Astrocyte (in vitro differentiated cells and primary cell): ENCODE measurements around the gene ZNF48. TPM values are rescaled to one million over a fixed set of nuclear protein-coding genes. Genes with fewer than 3 reads are reported as not detected.

ENCODE experiments used
- DNase-seq: peaks from one replicate; pipeline ENCODE4 v3.0.0-alpha.2; 2010; ENCODE audit warnings: low read depth
- FAIRE-seq: peaks from 2 replicates; lab custom pipeline; 2011; peaks lifted over from hg19 to GRCh38; lab: Jason Lieb, UNC
- H2AFZ ChIP-seq: 2 replicates; pipeline ENCODE4 v1.6.0; 2012; ENCODE audit warnings: low read depth, low read length, inconsistent platforms
- H3K27ac ChIP-seq: 2 replicates; pipeline ENCODE4 v1.5.1; 2011; ENCODE audit warnings: low read depth, low read length, inconsistent platforms
- H3K27me3 ChIP-seq: 2 replicates; pipeline ENCODE4 v1.6.0; 2011; ENCODE audit warnings: low read length, inconsistent platforms; ENCODE audit not compliant: insufficient read depth
- H3K36me3 ChIP-seq: 2 replicates; pipeline ENCODE4 v1.5.1; 2011; ENCODE audit warnings: low read length, inconsistent platforms; ENCODE audit not compliant: insufficient read depth
- H3K4me1 ChIP-seq: 2 replicates; pipeline ENCODE4 v1.5.1; 2011; ENCODE audit warnings: low read length, inconsistent platforms; ENCODE audit not compliant: insufficient read depth
- H3K4me2 ChIP-seq: 2 replicates; pipeline ENCODE4 v1.6.0; 2012; ENCODE audit warnings: low read length, inconsistent platforms
- H3K4me3 ChIP-seq: 2 replicates; pipeline ENCODE4 v1.5.1; 2011; ENCODE audit warnings: low read depth, mild to moderate bottlenecking, low read length, inconsistent platforms; ENCODE audit not compliant: insufficient read depth
- H3K79me2 ChIP-seq: 2 replicates; pipeline ENCODE4 v1.6.0; 2012; ENCODE audit warnings: mild to moderate bottlenecking, low read length, inconsistent platforms; ENCODE audit not compliant: insufficient read depth
- H3K9ac ChIP-seq: 2 replicates; pipeline ENCODE4 v1.6.0; 2012; ENCODE audit warnings: mild to moderate bottlenecking, low read length, inconsistent platforms
- H3K9me3 ChIP-seq: 2 replicates; pipeline ENCODE4 v1.5.1; 2012; ENCODE audit warnings: low read depth, mild to moderate bottlenecking, low read length, inconsistent platforms; ENCODE audit not compliant: insufficient read depth
- H4K20me1 ChIP-seq: 2 replicates; pipeline ENCODE4 v1.6.0; 2012; ENCODE audit warnings: low read length, inconsistent platforms; ENCODE audit not compliant: insufficient read depth
- H3K27ac Mint-ChIP-seq: one replicate; pipeline ENCODE4 v1.8.0; 2021; ENCODE audit warnings: mild to moderate bottlenecking, mixed read lengths; ENCODE audit not compliant: unreplicated experiment
- H3K27me3 Mint-ChIP-seq: one replicate; pipeline ENCODE4 v1.8.0; 2021; ENCODE audit warnings: low read depth, mixed read lengths; ENCODE audit not compliant: unreplicated experiment
- H3K36me3 Mint-ChIP-seq: one replicate; pipeline ENCODE4 v1.8.0; 2021; ENCODE audit warnings: low read depth, mixed read lengths; ENCODE audit not compliant: unreplicated experiment
- H3K4me1 Mint-ChIP-seq: one replicate; pipeline ENCODE4 v1.8.0; 2021; ENCODE audit warnings: low read depth, mixed read lengths; ENCODE audit not compliant: unreplicated experiment
- H3K4me3 Mint-ChIP-seq: one replicate; pipeline ENCODE4 v1.8.0; 2021; ENCODE audit warnings: mild to moderate bottlenecking, moderate library complexity, mixed read lengths; ENCODE audit not compliant: unreplicated experiment
- H3K9me3 Mint-ChIP-seq: one replicate; pipeline ENCODE4 v1.8.0; 2021; ENCODE audit warnings: mild to moderate bottlenecking, mixed read lengths; ENCODE audit not compliant: unreplicated experiment
- EZH2 ChIP-seq: IDR thresholded peaks from 2 replicates; pipeline ENCODE4 v1.6.1; 2012; ENCODE audit warnings: mild to moderate bottlenecking, low read length, inconsistent platforms; ENCODE audit not compliant: insufficient read depth
- total RNA-seq: library from RNA; stranded (reverse); gene quantifications from 2 replicates; pipeline ENCODE4 v1.2.1, GENCODE V29; 2021
- TF ChIP-seq, protein P1 (sequence below): IDR thresholded peaks from 2 replicates; pipeline ENCODE4 v1.5.1; 2011; ENCODE audit warnings: low read depth, mild to moderate bottlenecking, inconsistent platforms, low read length, moderate library complexity; ENCODE audit not compliant: insufficient read depth

ZNF48 gene
- total RNA-seq, 1 donor from 2014 or later: 19.5 TPM

DNA sequence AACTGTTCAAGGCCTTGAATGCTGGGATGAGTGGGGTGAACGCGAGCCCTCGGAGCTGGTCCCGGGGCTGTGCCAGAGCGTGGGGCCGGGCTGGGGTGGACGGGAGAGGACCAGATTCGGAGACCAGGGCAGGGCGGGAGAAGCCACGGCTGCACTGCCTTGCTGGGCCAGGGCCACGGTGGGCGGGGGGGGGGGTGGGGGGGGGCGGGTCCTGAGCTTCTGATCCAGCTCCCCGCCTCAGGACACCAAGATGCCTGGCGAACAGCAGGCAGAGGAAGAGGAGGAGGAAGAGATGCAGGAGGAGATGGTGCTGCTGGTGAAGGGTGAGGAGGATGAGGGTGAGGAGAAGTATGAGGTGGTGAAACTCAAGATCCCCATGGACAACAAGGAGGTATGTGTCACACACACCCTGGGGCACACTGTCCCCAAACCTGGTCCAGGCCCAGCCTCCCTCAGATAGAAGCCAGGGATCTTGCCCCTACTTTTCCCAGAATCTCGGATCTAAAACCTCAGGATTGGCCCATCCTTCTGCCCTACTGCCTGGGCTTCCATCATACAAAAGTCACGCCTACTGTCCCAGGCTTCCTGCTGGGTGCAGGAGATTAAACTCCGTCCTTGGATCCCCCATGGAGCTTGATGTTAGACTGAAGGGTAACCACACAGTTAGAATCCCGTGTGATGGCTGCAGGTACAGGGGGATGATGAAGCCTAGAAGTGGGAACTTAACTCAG is 12.7 kb downstream of the ZNF48 start:
- Mint-ChIP-seq H3K4me1 (peaks cover 14% of the 10 kb centered on the region), H3K36me3 (peaks cover 2% of the 10 kb centered on the region), H3K27me3 (no peaks in the 10 kb centered on the region), H3K27ac (peak overlapping the region; percentile 43), H3K9me3 (no peaks in the 10 kb centered on the region), H3K4me3 (peak overlapping the region; percentile 85)
- H3K79me2 ChIP-seq: peaks cover 40% of the 10 kb centered on the region
- no peaks in the 10 kb centered on the region for H3K27me3 ChIP-seq
- H3K4me2 ChIP-seq: peak overlapping the region; percentile 96
- peak overlapping the region; percentile 95 for H2AFZ ChIP-seq
- DNase-seq: no peak
- H3K9me3 ChIP-seq: no peaks in the 10 kb centered on the region
- no peak for TF ChIP-seq EZH2
- TF ChIP-seq, protein P1, sequence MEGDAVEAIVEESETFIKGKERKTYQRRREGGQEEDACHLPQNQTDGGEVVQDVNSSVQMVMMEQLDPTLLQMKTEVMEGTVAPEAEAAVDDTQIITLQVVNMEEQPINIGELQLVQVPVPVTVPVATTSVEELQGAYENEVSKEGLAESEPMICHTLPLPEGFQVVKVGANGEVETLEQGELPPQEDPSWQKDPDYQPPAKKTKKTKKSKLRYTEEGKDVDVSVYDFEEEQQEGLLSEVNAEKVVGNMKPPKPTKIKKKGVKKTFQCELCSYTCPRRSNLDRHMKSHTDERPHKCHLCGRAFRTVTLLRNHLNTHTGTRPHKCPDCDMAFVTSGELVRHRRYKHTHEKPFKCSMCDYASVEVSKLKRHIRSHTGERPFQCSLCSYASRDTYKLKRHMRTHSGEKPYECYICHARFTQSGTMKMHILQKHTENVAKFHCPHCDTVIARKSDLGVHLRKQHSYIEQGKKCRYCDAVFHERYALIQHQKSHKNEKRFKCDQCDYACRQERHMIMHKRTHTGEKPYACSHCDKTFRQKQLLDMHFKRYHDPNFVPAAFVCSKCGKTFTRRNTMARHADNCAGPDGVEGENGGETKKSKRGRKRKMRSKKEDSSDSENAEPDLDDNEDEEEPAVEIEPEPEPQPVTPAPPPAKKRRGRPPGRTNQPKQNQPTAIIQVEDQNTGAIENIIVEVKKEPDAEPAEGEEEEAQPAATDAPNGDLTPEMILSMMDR: no peak
- H3K9ac ChIP-seq: peak overlapping the region; percentile 90
- peaks cover 14% of the 10 kb centered on the region for H3K36me3 ChIP-seq
- peaks cover 39% of the 10 kb centered on the region for H4K20me1 ChIP-seq
- H3K4me1 ChIP-seq: peaks cover 21% of the 10 kb centered on the region
- no peak for FAIRE-seq
- H3K4me3 ChIP-seq: peak overlapping the region; percentile 69
- H3K27ac ChIP-seq: peak overlapping the region; percentile 84

DNA sequence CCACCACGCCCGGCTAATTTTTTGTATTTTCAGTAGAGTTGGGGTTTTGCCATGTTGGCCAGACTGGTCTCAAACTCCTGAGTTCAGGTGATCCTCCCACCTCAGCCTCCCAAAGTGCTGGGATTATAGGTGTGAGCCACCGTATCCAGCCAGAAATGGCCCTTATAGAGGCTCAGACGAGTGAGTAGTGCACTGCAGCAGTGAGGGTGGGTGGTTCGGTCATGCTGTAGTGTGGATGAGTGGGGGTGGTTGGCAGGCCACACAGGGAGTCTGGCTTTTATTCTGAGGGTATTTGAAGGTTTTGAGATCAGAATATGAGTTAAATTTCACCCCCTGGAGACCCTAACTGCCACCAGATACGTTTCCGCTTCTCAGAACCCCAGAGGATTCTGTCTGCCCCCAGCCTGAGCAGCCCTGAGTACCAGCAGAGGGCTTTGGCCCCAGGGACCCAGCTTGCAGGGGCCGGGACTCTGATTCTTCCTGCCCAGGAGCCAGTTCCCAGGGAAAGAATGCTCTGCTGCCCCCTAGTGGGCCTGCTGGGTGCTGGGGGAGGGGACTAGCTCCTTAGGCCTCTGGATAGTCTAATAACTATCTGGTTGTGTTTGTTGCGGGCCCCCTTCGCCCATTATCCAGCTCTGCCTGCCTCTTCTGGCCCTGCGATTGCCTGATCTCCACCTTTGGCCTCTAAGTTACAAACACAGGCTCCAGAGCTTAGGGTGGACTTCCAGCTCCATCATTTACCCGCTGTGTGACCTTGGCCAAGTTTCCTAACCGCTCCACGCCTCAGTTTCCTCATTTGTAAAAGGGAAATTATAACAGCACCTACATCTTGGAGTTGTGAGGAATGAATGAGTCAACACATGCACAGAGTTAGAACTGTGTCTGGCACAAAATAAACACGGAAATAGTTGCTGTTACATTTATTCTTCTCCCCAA is 14.2 kb downstream of the ZNF48 start:
- peak overlapping the region; percentile 26 for H3K9ac ChIP-seq
- Mint-ChIP-seq H3K27ac (peak overlapping the region; percentile 26), H3K27me3 (no peaks in the 10 kb centered on the region), H3K36me3 (peaks cover 5% of the 10 kb centered on the region), H3K4me3 (peak overlapping the region; percentile 85), H3K9me3 (no peaks in the 10 kb centered on the region), H3K4me1 (peaks cover 14% of the 10 kb centered on the region)
- H3K4me1 ChIP-seq: peaks cover 21% of the 10 kb centered on the region
- TF ChIP-seq, protein P1: peak; percentile 97
- TF ChIP-seq EZH2: no peak
- peak overlapping the region; percentile 26 for H3K4me3 ChIP-seq
- peaks cover 14% of the 10 kb centered on the region for H3K36me3 ChIP-seq
- peak; percentile 49 for DNase-seq
- peaks cover 46% of the 10 kb centered on the region for H3K79me2 ChIP-seq
- FAIRE-seq: no peak
- H3K27ac ChIP-seq: no peak overlapping the region
- peaks cover 50% of the 10 kb centered on the region for H4K20me1 ChIP-seq
- no peaks in the 10 kb centered on the region for H3K27me3 ChIP-seq
- no peak overlapping the region for H2AFZ ChIP-seq
- H3K9me3 ChIP-seq: no peaks in the 10 kb centered on the region
- peak overlapping the region; percentile 96 for H3K4me2 ChIP-seq
